IPS DF 4.7 (cell line): ENCODE data around the gene CT45A10.
"Not testable (repeated sequence)": the region's sequence is repeated elsewhere in the genome, so short reads cannot be mapped to it uniquely, and the experiment has no call there.

Experiments
- DNase-seq: peaks from one replicate; pipeline ENCODE4 v3.0.0-alpha.2; 2013; ENCODE audit warnings: low spot score; ENCODE audit errors: extremely low read depth

The CT45A10 gene

DNA sequence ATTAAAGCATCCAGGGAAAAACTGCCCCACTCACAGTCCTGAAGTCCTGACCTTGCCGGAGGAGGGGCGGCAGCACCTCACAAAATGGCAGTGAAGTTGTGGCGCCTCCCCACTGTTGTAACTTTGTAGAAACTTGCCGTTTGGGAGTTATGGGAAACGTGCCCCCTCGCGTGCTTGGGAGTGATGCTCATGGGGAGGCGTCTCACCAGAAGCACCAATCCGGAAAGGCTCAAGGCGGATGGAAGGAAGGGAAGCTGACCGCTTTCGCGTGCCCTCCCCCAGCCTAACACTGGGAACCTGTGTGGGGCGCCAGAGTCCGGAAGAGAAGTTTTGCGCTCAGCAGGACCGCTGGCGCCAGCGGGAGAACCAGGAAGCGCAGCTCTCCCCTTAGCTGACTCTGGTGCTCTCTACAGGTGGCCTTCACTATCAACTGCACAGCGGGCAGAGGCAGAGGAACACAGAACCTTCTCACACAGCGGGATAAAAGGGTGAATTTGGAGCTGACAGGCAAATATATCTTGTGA, at the start of gene CT45A10, which contains the start of gene SAGE1:
CT45A10 (minus strand) TSS at position 151 of the 524 bp plus-strand sequence. CDS start 8,100 bp downstream, outside the sequence.
SAGE1 (plus strand) TSS at position 423 of the 524 bp plus-strand sequence. CDS start 2,527 bp downstream, outside the sequence.
- DNase-seq, result no peak

- DNase-seq, result no peak
Observed at GRCh38 chrX:135931644-135932487, 38.6 kb upstream of the CT45A10 start.

DNA sequence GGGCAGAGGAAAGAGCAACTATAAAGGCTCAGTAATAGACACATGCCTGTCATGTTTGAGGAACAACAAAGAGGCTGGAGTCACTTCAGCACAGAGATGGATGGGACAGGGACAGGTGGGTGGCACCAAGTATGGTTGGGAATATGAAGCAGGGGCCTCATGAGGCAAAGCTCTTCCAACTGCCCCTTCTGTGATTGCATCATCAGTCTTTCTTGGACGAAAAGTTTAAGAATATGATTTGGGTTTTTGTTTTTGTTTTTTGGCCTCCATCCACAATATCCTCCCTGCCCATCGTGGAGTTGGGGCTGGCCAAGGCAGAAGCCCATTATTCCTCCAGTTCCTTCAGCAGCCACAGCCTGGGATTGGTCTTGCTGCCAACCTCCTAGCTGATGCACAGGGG, 34.7 kb upstream of the CT45A10 start:
- DNase-seq, result no peak

- no peak for DNase-seq
Observed at GRCh38 chrX:135923353-135923752, 30.1 kb upstream of the CT45A10 start.

- not testable (repeated sequence) for DNase-seq
Observed at GRCh38 chrX:135920516-135920915, 27.3 kb upstream of the CT45A10 start.

DNA sequence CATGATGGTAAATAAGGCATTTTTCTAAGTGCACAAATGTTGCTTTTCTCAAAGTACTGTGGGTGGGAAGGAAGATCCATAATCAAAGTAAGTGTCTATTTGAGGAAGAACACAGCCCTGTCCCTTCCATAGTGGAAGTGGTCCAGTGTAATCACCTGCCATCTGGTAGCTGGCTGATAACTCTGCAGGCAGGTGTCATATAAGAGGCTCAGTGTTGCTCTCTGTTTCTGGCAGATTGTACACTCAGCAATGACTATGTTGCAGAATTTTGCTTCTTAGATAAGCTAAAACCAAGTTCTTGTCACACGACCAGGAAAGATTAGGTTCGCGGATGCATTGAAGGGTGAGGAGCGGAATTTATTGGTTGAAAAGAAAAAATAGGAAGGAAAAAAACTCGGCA, 21.2 kb upstream of the CT45A10 start:
- DNase-seq, result no peak

DNA sequence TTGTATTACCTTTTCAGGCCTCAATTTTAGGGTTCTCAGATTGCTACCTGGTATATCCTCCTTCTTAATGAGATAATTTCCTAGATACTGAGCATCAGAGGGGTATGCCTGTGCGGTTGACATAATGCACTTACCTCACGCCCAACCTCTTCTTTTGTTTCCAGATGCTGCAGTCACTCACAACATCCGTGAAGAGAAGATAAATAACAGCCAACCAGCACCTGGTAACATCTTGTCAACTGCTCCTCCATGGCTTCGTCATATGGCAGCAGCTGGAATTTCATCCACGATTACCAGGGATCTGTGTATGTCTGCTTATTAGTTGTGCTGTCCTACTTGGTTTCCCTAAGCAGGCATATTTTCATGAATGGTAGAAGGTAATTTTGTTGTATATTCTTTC, 17.0 kb upstream of the CT45A10 start:
- DNase-seq, result no peak

GRCh38 chrX:135892781-135893180, 463 bp downstream of the CT45A10 start:
- no peak for DNase-seq

- no peak for DNase-seq
Observed at GRCh38 chrX:135890087-135890585, 3.1 kb downstream of the CT45A10 start.

DNA sequence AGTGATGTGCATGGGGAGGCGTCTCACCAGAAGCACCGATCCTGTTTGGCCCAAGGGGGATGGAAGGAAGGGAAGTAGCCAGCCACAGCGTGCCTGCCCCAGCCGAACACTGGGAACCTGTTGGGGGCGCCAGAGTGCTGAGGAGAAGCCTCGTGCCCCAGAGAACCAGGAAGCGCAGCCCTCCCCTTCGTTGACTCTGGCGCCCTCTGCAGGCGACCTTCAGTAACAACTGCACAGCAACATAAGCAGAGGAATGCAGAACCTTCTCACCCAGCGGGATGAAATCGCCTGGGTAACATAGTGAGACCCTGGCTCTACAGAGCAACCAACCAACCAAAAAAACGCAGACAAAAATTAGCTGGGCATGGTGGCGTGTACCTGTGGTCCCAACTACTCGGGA, 4.3 kb downstream of the CT45A10 start:
- DNase-seq, result not testable (repeated sequence)

DNA sequence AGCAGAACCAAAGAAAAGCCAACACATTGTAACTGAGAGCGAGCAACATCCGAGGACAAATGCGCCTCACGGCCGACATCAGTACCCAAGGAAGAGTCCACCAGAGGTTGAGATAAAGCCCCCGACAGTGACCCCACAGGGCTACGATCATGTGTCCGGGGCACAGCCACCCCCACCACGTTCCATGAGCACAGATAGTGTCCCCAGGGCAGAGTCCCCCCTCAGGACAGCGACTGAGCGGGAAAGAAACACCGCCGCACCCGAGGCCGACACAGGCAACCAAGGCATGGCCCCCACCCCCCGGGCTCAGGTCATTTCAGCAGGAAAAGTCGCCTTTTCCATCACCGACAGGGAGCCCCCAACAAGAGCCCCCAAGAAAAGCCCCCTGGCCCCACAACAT, 5.0 kb downstream of the CT45A10 start:
- DNase-seq, result not testable (repeated sequence)

DNA sequence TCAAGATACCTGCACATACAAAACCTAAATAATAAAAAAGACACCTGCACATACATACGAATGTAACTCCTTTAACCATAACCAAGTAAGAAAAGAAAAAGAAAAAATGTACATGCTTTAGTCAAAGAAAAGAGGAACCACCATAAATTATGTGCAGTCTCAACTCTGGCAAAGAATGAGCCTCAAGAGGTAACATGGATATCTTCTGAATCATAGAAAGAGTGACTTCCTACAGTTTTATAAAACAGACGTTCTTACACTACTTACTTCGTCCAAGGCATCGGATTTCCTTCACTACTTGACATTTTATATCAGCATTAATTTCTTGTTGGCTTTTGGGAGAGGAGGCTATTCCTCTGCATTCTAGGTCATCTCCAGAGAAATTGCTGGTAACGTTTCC, 10.5 kb downstream of the CT45A10 start:
- DNase-seq, result not testable (repeated sequence)

DNA sequence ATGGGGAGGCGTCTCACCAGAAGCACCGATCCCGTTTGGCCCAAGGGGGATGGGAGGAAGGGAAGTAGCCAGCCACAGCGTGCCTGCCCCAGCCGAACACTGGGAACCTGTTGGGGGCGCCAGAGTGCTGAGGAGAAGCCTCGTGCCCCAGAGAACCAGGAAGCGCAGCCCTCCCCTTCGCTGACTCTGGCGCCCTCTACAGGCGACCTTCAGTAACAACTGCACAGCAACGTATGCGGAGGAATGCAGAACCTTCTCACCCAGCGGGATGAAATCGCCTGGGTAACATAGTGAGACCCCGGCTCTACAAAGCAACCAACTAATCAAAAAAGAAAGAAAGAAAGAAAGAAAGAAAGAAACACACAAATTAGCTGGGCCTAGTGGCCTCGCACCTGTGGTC, 21.5 kb downstream of the CT45A10 start, which contains the start of gene CT45A9:
CT45A9 (minus strand) TSS at position 101 of the 400 bp plus-strand sequence. CDS start 3,751 bp downstream, outside the sequence.
- DNase-seq, result not testable (repeated sequence)

DNA sequence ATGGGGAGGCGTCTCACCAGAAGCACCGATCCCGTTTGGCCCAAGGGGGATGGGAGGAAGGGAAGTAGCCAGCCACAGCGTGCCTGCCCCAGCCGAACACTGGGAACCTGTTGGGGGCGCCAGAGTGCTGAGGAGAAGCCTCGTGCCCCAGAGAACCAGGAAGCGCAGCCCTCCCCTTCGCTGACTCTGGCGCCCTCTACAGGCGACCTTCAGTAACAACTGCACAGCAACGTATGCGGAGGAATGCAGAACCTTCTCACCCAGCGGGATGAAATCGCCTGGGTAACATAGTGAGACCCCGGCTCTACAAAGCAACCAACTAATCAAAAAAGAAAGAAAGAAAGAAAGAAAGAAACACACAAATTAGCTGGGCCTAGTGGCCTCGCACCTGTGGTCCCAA, 38.8 kb downstream of the CT45A10 start, which contains the start of gene CT45A8:
CT45A8 (minus strand) TSS at position 101 of the 400 bp plus-strand sequence. CDS start 3,755 bp downstream, outside the sequence.
- DNase-seq, result not testable (repeated sequence)

- not testable (repeated sequence) for DNase-seq
Observed at GRCh38 chrX:135837180-135837579, 56.1 kb downstream of the CT45A10 start, which contains the start of gene CT45A7. Gene CT45A7 (minus strand): TSS chrX:135837280. CDS start chrX:135833533, 3,747 bp downstream.
